AG04450 (cell line): ENCODE data around the gene MRAP. TPM values are rescaled to one million over a fixed set of nuclear protein-coding genes. Genes with fewer than 3 reads are reported as not detected.

Experiments
- CTCF ChIA-PET: fragments of 300-600, 350-600 bp; formaldehyde crosslinking; extraction: SDS; loops from one replicate; lab custom pipeline; 2022; ENCODE audit warnings: antibody characterized with exemption, inconsistent platforms; lab: Charles Lee
- POLR2A ChIA-PET: fragments of 350-600 bp; formaldehyde crosslinking; extraction: SDS; loops from one replicate; lab custom pipeline; 2021; ENCODE audit warnings: antibody characterized with exemption, inconsistent platforms; lab: Yijun Ruan, JAX
- DNase-seq: peaks from one replicate; pipeline ENCODE4 v3.0.0-alpha.2; 2011; ENCODE audit warnings: low read depth, low spot score
- H3K27ac ChIP-seq: one replicate; pipeline ENCODE4 v1.5.1; 2012; ENCODE audit warnings: low read depth, low read length, control low read depth
- H3K27me3 ChIP-seq: one replicate; pipeline ENCODE4 v1.6.0; 2012; ENCODE audit warnings: low read length; ENCODE audit not compliant: control insufficient read depth, insufficient read depth
- H3K4me3 ChIP-seq: 2 replicates; pipeline ENCODE4 v1.5.1; 2011; ENCODE audit warnings: mild to moderate bottlenecking, low read depth, low read length, control low read depth
- H3K9me3 ChIP-seq: 2 replicates; pipeline ENCODE4 v1.5.1; 2012; ENCODE audit warnings: low read length; ENCODE audit not compliant: control insufficient read depth, insufficient read depth
- CTCF ChIP-seq: IDR thresholded peaks from 2 replicates; pipeline ENCODE4 v1.5.1; 2011; ENCODE audit warnings: low read depth, low read length, control low read depth, inconsistent platforms
- polyA plus RNA-seq: library from polyadenylated mRNA; depleted of rRNA; stranded (reverse); fragments of >200 nt; gene quantifications from 2 replicates; pipeline ENCODE4 v1.2.3, GENCODE V29; 2011

MRAP gene
- polyA plus RNA-seq, 1 experiment: not detected

DNA sequence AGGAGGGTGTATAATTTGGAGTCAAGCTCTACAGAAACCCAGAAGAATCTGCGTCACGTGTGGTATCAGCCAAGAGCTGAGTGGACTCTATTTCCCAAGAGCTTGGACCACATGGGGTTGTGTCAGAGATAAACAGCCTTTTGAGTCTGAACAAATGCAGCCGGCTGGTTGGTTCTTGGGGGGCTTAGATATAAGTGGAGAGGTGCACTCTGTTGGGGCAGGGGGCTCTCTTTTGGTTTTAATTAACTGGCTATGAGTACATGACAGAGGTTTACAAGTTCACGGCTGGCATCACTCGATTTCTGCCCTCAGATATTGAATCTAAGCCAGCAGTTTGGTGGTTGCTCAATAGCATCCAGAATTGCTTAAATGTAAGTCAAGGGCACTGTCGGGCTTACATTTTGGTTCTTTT, 501 bp upstream of the MRAP start:
- ChIA-PET CTCF (interaction anchor here (1.0 kb wide), 1 partner anchor 303 kb away, joined by 4 read pairs; no protein-coding TSS in a partner anchor), POLR2A (no interaction called here)
- DNase-seq: no peak
- Histone ChIP-seq H3K9me3 (no peaks in the 10 kb centered on the region; the same call in none of the 2 replicates), H3K4me3 (no peak overlapping the region), H3K27me3 (no peaks in the 10 kb centered on the region), H3K27ac (no peak overlapping the region)
- no peak for TF ChIP-seq CTCF

GRCh38 chr21:32299695-32300094, 1.0 kb downstream of the MRAP start:
- ChIA-PET POLR2A (no interaction called here), CTCF (no interaction called here)
- no peak for TF ChIP-seq CTCF
- DNase-seq: no peak
- H3K9me3 ChIP-seq: no peaks in the 10 kb centered on the region; the same call in none of the 2 replicates
- no peaks in the 10 kb centered on the region for H3K27me3 ChIP-seq
- no peak overlapping the region for H3K27ac ChIP-seq
- H3K4me3 ChIP-seq: no peak overlapping the region

GRCh38 chr21:32300117-32300681, 1.5 kb downstream of the MRAP start:
- TF ChIP-seq CTCF: no peak
- no peaks in the 10 kb centered on the region; the same call in none of the 2 replicates for H3K9me3 ChIP-seq
- ChIA-PET CTCF (no interaction called here), POLR2A (no interaction called here)
- no peak overlapping the region for H3K27ac ChIP-seq
- DNase-seq: no peak
- no peaks in the 10 kb centered on the region for H3K27me3 ChIP-seq
- H3K4me3 ChIP-seq: no peak overlapping the region

DNA sequence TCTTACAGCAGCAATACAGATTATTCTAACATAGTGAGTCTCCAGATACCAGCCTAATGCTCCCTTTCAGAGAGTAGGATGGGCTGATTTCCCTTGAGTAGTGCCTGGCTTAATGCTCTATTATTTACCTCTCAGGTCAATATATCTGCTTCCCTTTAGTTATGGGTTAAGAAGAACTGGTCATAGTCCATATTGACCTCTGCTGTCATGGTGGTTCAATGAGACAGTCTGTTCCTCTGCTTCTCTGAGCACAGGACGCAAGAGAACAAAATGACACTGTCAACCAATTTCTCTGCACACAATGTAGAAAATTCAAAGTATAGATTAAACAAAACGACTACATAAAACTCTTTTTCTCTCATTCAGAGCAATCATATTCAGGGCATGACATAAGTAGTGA, 2.9 kb downstream of the MRAP start:
- no peaks in the 10 kb centered on the region for H3K27me3 ChIP-seq
- CTCF ChIA-PET: interaction anchor here (0.6 kb wide), 1 partner anchor 299 kb away, joined by 4 read pairs; no protein-coding TSS in a partner anchor
- H3K27ac ChIP-seq: no peak overlapping the region
- no peaks in the 10 kb centered on the region; the same call in none of the 2 replicates for H3K9me3 ChIP-seq
- POLR2A ChIA-PET: no interaction called here
- no peak for TF ChIP-seq CTCF
- H3K4me3 ChIP-seq: no peak overlapping the region
- no peak for DNase-seq

DNA sequence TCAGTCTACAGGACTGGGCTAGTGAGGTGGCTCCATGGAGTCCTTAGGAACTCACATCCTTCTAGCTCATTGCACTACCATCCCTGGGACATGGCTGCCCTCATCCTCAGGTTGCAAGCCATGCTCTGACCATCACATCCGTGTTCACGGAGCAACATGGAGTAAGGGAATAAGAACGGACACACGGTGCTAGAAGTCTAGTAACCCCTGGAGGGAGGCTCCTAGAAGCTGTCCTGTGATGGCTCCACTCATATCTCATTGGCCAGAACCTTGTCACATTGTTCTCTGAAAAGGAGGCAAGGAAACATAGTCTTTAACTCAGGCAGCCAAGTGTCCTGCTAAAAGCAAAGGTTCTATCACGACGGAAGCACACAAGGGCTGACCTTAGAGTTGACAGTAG, 3.9 kb downstream of the MRAP start:
- Histone ChIP-seq H3K27me3 (no peaks in the 10 kb centered on the region), H3K9me3 (no peaks in the 10 kb centered on the region; the same call in none of the 2 replicates), H3K27ac (no peak overlapping the region), H3K4me3 (no peak overlapping the region)
- ChIA-PET POLR2A (interaction anchor here (0.6 kb wide), 1 partner anchor 23 kb away, joined by 10 read pairs; no protein-coding TSS in a partner anchor), CTCF (no interaction called here)
- no peak for TF ChIP-seq CTCF
- no peak for DNase-seq
